ENCODE data around the gene A2ML1.

A2ML1 gene

DNA sequence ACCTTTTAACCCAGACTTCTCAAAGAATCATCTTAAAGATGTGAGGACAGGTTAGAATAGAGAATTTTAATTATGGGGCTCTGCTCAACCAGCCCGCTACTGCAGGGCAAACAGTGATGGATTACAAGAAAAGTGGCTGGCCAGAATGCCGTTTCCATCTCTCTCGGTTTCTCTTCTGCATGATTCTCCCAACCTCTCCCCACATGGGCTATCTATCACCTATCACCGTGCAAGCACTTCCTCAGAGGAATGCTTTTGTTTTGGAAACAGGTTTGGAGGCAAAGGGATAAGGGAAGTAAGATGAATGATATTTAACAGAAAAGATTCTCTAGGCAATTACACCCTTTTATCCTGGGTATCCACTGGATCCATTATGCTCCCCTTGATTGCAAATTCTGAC is 54.5 kb downstream of the A2ML1 start:
- DNase-seq (ENCODE audit: low spot score) = no peak
- TF ChIP-seq CTCF (IDR thresholded peaks at IDR 0.05; ENCODE audit: borderline replicate concordance, control extremely low read depth, extremely low read depth, insufficient read depth, missing control alignments) = no peak
- in situ Hi-C loops (cut with MboI; ENCODE audit: low sequenced_read_pairs, unreplicated experiment) = loop anchor here (25.0 kb wide), 1 partner anchor 340 kb away; the partner anchor contains the start of gene CLEC4E

- DNase-seq (ENCODE audit: low spot score) = no peak
- in situ Hi-C loops (cut with MboI; ENCODE audit: low sequenced_read_pairs, unreplicated experiment) = loop anchor here (25.0 kb wide), 1 partner anchor 349 kb away; the partner anchor contains the start of gene CLEC4E
- TF ChIP-seq CTCF (IDR thresholded peaks at IDR 0.05; ENCODE audit: borderline replicate concordance, control extremely low read depth, extremely low read depth, insufficient read depth, missing control alignments) = no peak
Measured at GRCh38 chr12:8886502-8887284, 64.3 kb downstream of the A2ML1 start.

DNA sequence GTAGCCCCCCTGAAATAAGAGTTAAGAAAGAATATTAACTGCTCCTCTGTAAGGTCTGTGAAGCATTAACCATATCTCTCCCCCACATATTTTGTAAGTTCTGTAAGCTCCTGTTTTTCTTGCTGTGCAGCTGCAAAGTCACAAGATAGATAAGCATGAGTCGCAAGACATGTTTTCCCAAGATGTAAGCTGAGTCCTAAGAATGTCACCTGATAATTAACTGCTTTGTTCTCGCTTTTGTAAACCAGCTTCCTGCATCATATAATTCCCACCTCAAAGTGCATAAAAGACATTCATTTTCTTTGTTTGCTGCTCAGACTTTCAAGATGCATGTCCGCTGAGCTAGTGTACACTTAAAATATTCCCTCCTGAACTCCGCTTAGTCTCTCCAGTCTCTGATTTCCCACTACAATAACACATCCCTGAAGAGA is 64.9 kb downstream of the A2ML1 start:
- in situ Hi-C loops (cut with MboI; ENCODE audit: low sequenced_read_pairs, unreplicated experiment) = loop anchor here (25.0 kb wide), 1 partner anchor 350 kb away; the partner anchor contains the start of gene CLEC4E

DNA sequence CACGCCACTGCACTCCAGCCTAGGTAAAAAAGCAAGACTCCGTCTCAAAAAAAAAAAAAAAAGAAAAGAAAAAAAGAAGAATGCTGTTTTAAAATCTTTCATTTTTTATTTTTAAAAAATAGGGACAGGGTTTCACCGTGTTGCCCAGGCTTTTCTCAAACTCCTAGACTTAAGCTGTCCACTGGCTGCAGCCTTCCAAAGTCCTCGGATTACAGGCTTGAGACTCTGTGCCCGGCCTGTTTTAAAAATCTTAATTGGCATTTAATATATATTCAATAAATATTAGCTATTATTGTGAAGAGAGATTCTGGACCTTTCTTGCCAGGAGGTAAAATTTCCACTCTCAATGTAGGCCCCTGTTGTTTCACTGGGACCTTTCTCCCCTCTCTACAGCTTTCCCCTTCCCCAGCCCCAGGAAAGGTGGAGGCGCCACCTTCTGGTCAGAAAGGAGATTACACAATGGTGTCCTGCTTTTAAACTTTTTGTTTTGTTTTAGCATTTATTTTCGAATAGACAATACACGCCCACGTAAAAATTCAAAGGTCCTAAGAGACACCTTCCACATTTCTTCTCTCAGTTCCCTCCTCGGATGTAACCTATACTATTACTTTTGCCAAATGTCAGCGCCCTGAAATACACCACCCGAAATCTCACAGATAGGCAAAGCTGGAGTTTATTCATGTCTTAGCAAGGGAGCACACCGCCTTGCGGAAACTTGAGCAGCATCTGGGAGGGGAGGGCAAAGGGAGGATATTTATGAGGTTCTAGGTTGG is 68.1 kb downstream of the A2ML1 start:
- peak; percentile 64 for TF ChIP-seq CTCF (IDR thresholded peaks at IDR 0.05; ENCODE audit: borderline replicate concordance, control extremely low read depth, extremely low read depth, insufficient read depth, missing control alignments)
- in situ Hi-C loops (cut with MboI; ENCODE audit: low sequenced_read_pairs, unreplicated experiment) = loop anchor here (10.0 to 25.0 kb wide), 2 partner anchors 226 to 353 kb away; partner anchors contain the start of genes CLEC4E and MFAP5
- peak; percentile 70 for DNase-seq (ENCODE audit: low spot score)

More for the DNA sequence above, 64.9 kb downstream of the A2ML1 start:
- no peak for TF ChIP-seq CTCF (IDR thresholded peaks at IDR 0.05; ENCODE audit: borderline replicate concordance, control extremely low read depth, extremely low read depth, insufficient read depth, missing control alignments)
- DNase-seq (ENCODE audit: low spot score) = no peak

- no peak for TF ChIP-seq CTCF (IDR thresholded peaks at IDR 0.05; ENCODE audit: borderline replicate concordance, control extremely low read depth, extremely low read depth, insufficient read depth, missing control alignments)
- no peak for DNase-seq (ENCODE audit: low spot score)
- in situ Hi-C loops (cut with MboI; ENCODE audit: low sequenced_read_pairs, unreplicated experiment) = loop anchor here (10.0 to 25.0 kb wide), 2 partner anchors 227 to 355 kb away; partner anchors contain the start of genes CLEC4E and MFAP5
Measured at GRCh38 chr12:8891976-8892375, 69.6 kb downstream of the A2ML1 start.

- in situ Hi-C loops (cut with MboI; ENCODE audit: low sequenced_read_pairs, unreplicated experiment) = loop anchor here (10.0 to 25.0 kb wide), 2 partner anchors 230 to 357 kb away; partner anchors contain the start of genes CLEC4E and MFAP5
Measured at GRCh38 chr12:8894378-8894777, 72.0 kb downstream of the A2ML1 start.

More at GRCh38 chr12:8894378-8894777, 72.0 kb downstream of the A2ML1 start:
- no peak for TF ChIP-seq CTCF (IDR thresholded peaks at IDR 0.05; ENCODE audit: borderline replicate concordance, control extremely low read depth, extremely low read depth, insufficient read depth, missing control alignments)
- DNase-seq (ENCODE audit: low spot score) = no peak

Data from GM13976 (cell line).